ENCODE data around the gene HES5.

The HES5 gene

GRCh38 chr1:2494323-2494693 is 35.8 kb downstream of the HES5 start:
- H3K4me3 ChIP-seq (ENCODE audit: control insufficient read depth, low read depth, low read length), result no peak overlapping the region
- DNase-seq (ENCODE audit: low read depth), result peak; percentile 85
- TF ChIP-seq CTCF (IDR thresholded peaks at IDR 0.05; ENCODE audit: control insufficient read depth, insufficient read depth, low read depth, low read length, missing control alignments), result no peak

- peak; percentile 3 for DNase-seq (ENCODE audit: low read depth)
- H3K4me3 ChIP-seq (ENCODE audit: control insufficient read depth, low read depth, low read length), result no peak overlapping the region
- no peak for TF ChIP-seq CTCF (IDR thresholded peaks at IDR 0.05; ENCODE audit: control insufficient read depth, insufficient read depth, low read depth, low read length, missing control alignments)
Observed at GRCh38 chr1:2493691-2494322, 36.3 kb downstream of the HES5 start.

GRCh38 chr1:2493218-2493617 is 36.8 kb downstream of the HES5 start:
- DNase-seq (ENCODE audit: low read depth), result no peak
- TF ChIP-seq CTCF (IDR thresholded peaks at IDR 0.05; ENCODE audit: control insufficient read depth, insufficient read depth, low read depth, low read length, missing control alignments), result no peak
- H3K4me3 ChIP-seq (ENCODE audit: control insufficient read depth, low read depth, low read length), result no peak overlapping the region

- H3K4me3 ChIP-seq (ENCODE audit: control insufficient read depth, low read depth, low read length), result no peak overlapping the region
- no peak for TF ChIP-seq CTCF (IDR thresholded peaks at IDR 0.05; ENCODE audit: control insufficient read depth, insufficient read depth, low read depth, low read length, missing control alignments)
- no peak for DNase-seq (ENCODE audit: low read depth)
Observed at GRCh38 chr1:2492091-2492490, 38.0 kb downstream of the HES5 start.

- DNase-seq (ENCODE audit: low read depth), result no peak
- no peak for TF ChIP-seq CTCF (IDR thresholded peaks at IDR 0.05; ENCODE audit: control insufficient read depth, insufficient read depth, low read depth, low read length, missing control alignments)
Observed at GRCh38 chr1:2489615-2490014, 40.4 kb downstream of the HES5 start.

GRCh38 chr1:2488688-2489087 is 41.4 kb downstream of the HES5 start:
- H3K4me3 ChIP-seq (ENCODE audit: control insufficient read depth, low read depth, low read length), result no peak overlapping the region
- DNase-seq (ENCODE audit: low read depth), result no peak
- TF ChIP-seq CTCF (IDR thresholded peaks at IDR 0.05; ENCODE audit: control insufficient read depth, insufficient read depth, low read depth, low read length, missing control alignments), result no peak

More at GRCh38 chr1:2489615-2490014, 40.4 kb downstream of the HES5 start:
- H3K4me3 ChIP-seq (ENCODE audit: control insufficient read depth, low read depth, low read length), result no peak overlapping the region

- no peak for DNase-seq (ENCODE audit: low read depth)
- TF ChIP-seq CTCF (IDR thresholded peaks at IDR 0.05; ENCODE audit: control insufficient read depth, insufficient read depth, low read depth, low read length, missing control alignments), result no peak
- H3K4me3 ChIP-seq (ENCODE audit: control insufficient read depth, low read depth, low read length), result no peak overlapping the region
Observed at GRCh38 chr1:2486558-2486957, 43.5 kb downstream of the HES5 start.

Data from AG09309 (cell line).